Neural crest cell (in vitro differentiated cells): ENCODE data around the gene LARGE1. TPM values are rescaled to one million over a fixed set of nuclear protein-coding genes. Genes with fewer than 3 reads are reported as not detected.

Experiments used
- DNase-seq: peaks from one replicate; pipeline ENCODE4 v3.0.0; 2021; ENCODE audit warnings: low read depth, mixed read lengths, low spot score
- H3K27ac Mint-ChIP-seq: one replicate; pipeline ENCODE4 v1.8.0; 2021; ENCODE audit warnings: mild to moderate bottlenecking, mixed read lengths; ENCODE audit not compliant: unreplicated experiment
- H3K27me3 Mint-ChIP-seq: 2 replicates; pipeline ENCODE4 v1.8.0; 2021; ENCODE audit warnings: low read depth, mild to moderate bottlenecking, mixed read lengths
- H3K36me3 Mint-ChIP-seq: 2 replicates; pipeline ENCODE4 v1.8.0; 2021; ENCODE audit warnings: low read depth, mild to moderate bottlenecking, mixed read lengths
- H3K4me1 Mint-ChIP-seq: 2 replicates; pipeline ENCODE4 v1.8.0; 2021; ENCODE audit warnings: mixed read lengths
- H3K4me3 Mint-ChIP-seq: one replicate; pipeline ENCODE4 v1.8.0; 2021; ENCODE audit warnings: mild to moderate bottlenecking, mixed read lengths
- H3K9me3 Mint-ChIP-seq: 2 replicates; pipeline ENCODE4 v1.8.0; 2021; ENCODE audit warnings: mixed read lengths
- total RNA-seq: library from RNA; stranded (reverse); gene quantifications from 2 replicates; pipeline ENCODE4 v1.2.1, GENCODE V29; 2021
- TF ChIP-seq, protein P1 (sequence below): fragments of 200-600 bp; sonication (generic); conservative IDR thresholded peaks from 2 replicates; pipeline ENCODE4 v1.5.0; 2021; ENCODE audit warnings: antibody characterized with exemption, mild to moderate bottlenecking

Gene LARGE1
- total RNA-seq, 1 donor from 2014 or later = 33.0 TPM

DNA sequence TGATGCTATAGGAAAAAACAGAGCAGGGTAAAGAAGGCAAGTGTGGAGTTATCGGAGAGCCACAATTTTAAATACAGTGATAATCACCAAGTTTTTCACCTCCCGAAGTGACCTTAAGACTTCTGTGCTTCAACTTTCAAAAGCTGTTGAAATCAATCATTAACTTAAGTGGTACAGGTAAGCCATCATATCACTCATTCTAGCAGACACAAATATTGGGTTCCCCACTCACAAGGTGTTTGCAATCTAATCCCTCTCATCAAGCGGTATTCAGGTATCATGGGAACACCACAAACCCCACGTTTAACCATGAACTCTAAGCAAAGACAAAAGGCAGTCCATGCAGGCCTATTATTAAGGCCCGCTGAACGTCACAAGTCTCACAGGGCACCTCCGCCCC, 26.8 kb downstream of the LARGE1 start:
- H3K4me1 Mint-ChIP-seq = peaks cover 18% of the 10 kb centered on the region

DNA sequence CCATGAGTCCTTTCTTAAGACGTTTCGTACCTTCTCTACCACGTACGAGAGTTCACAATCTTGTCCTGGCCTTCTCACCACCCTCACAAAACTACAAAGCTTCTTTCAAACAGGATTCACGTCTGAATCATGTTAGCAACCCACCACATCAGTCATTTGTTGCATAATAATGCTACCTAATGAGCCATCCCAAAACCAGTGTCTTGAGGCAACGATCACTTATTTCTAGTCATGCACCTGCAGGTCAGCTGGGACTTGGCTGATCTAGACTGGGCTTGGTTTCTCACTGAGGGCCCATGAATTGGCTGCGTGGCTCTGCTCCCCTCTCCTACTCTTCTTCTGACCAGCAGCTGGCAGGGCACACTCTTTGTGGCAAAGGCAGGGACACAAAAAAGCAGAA, 28.3 kb downstream of the LARGE1 start:
- peaks cover 11% of the 10 kb centered on the region for H3K4me1 Mint-ChIP-seq
- no peak overlapping the region for H3K4me3 Mint-ChIP-seq
- H3K9me3 Mint-ChIP-seq = peaks cover 3% of the 10 kb centered on the region

More for the DNA sequence above, 26.8 kb downstream of the LARGE1 start:
- Mint-ChIP-seq H3K9me3 (peaks cover 3% of the 10 kb centered on the region), H3K27ac (no peak overlapping the region), H3K36me3 (no peaks in the 10 kb centered on the region), H3K27me3 (no peaks in the 10 kb centered on the region), H3K4me3 (no peak overlapping the region)
- DNase-seq = no peak
- TF ChIP-seq, protein P1, sequence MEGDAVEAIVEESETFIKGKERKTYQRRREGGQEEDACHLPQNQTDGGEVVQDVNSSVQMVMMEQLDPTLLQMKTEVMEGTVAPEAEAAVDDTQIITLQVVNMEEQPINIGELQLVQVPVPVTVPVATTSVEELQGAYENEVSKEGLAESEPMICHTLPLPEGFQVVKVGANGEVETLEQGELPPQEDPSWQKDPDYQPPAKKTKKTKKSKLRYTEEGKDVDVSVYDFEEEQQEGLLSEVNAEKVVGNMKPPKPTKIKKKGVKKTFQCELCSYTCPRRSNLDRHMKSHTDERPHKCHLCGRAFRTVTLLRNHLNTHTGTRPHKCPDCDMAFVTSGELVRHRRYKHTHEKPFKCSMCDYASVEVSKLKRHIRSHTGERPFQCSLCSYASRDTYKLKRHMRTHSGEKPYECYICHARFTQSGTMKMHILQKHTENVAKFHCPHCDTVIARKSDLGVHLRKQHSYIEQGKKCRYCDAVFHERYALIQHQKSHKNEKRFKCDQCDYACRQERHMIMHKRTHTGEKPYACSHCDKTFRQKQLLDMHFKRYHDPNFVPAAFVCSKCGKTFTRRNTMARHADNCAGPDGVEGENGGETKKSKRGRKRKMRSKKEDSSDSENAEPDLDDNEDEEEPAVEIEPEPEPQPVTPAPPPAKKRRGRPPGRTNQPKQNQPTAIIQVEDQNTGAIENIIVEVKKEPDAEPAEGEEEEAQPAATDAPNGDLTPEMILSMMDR = no peak

DNA sequence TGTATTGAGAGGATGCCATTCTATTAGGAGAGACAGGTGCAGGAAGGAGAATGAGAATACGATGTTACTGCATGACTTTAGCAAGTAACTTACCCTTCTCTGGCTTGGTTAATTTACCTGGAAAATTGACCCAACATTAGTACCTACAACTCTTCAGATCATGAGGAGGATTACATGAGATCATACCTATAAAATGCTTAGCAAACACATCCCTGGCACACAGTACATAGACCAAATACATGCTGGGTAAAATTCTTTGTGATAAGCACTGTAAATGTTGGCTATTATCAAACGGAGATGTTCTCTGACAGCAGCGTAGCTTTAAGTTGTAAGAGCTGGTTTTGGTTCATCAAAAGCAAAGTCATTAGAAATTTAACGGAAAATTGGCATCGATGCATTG, 28.8 kb downstream of the LARGE1 start:
- Mint-ChIP-seq H3K4me1 (peaks cover 5% of the 10 kb centered on the region), H3K27ac (no peak overlapping the region), H3K4me3 (no peak overlapping the region), H3K36me3 (no peaks in the 10 kb centered on the region), H3K27me3 (no peaks in the 10 kb centered on the region), H3K9me3 (peaks cover 3% of the 10 kb centered on the region)
- no peak for DNase-seq
- TF ChIP-seq, protein P1 = no peak

More for the DNA sequence above, 28.3 kb downstream of the LARGE1 start:
- Mint-ChIP-seq H3K36me3 (no peaks in the 10 kb centered on the region), H3K27ac (no peak overlapping the region), H3K27me3 (no peaks in the 10 kb centered on the region)
- DNase-seq = no peak
- TF ChIP-seq, protein P1 = no peak

DNA sequence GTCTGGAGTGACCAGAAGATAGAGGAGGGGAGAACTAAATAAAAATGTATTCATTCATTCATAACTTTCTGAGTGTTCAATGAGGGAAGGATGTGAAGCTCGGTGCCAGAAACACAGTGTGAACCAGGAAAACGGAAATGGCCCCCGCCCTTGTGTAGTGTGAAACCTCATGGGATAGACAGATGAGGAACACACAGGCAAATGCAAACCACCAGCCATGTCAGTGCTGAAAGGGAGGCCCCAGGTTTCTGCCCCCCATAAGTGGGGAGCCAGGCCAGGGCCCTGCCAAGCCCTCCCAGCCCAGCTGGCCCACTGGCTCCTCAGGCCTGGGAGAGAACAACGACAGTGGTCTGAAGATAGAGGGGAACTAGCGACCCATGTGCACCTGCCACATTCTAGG, 30.5 kb downstream of the LARGE1 start:
- no peaks in the 10 kb centered on the region for H3K36me3 Mint-ChIP-seq
- TF ChIP-seq, protein P1 = no peak
- DNase-seq = no peak
- peaks cover 4% of the 10 kb centered on the region for H3K4me1 Mint-ChIP-seq
- H3K27ac Mint-ChIP-seq = peak overlapping the region; percentile 31
- no peaks in the 10 kb centered on the region for H3K27me3 Mint-ChIP-seq
- H3K4me3 Mint-ChIP-seq = no peak overlapping the region
- H3K9me3 Mint-ChIP-seq = no peaks in the 10 kb centered on the region

DNA sequence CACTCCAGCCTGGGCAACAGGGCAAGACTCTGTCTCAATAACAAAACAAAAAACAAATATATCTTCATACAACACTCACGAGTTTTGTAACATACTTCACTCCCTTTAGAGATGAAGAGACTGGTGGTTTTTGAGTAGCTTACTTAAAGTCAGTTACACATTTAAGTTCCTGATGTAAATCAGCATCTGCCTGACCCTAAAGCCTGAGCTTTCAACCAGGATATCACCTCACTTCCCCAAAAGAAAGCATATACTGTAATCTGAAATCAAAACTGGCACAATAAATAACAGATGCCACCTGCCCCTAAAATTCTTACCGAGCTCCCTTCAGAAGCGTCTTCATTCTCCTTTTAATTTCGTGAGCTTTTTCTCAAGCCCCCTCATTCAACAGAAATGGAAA, 31.5 kb downstream of the LARGE1 start:
- Mint-ChIP-seq H3K9me3 (no peaks in the 10 kb centered on the region), H3K36me3 (no peaks in the 10 kb centered on the region), H3K4me3 (no peak overlapping the region), H3K27ac (no peak overlapping the region), H3K27me3 (no peaks in the 10 kb centered on the region), H3K4me1 (peaks cover 9% of the 10 kb centered on the region)
- DNase-seq = no peak
- TF ChIP-seq, protein P1 = no peak

DNA sequence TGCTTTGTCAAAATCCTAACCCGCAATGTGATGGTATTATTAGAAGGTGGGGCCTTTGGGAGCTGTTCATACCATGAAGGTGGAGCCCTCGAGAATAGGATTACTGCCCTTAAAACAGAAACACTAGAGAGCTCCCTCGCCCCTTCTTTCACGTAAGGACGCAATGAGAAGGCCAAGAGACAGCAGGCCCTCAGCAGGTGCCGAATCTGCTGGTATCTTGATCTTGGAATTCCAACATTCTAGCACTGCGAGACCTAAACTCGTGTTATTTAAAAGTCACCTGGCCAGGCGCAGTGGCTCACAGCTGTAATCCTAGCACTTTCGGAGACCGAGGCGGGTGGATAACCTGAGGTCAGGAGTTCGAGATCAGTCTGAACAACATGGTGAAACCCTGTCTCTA, 33.1 kb downstream of the LARGE1 start:
- Mint-ChIP-seq H3K36me3 (no peaks in the 10 kb centered on the region), H3K27ac (no peak overlapping the region), H3K4me3 (no peak overlapping the region), H3K4me1 (peaks cover 15% of the 10 kb centered on the region), H3K27me3 (no peaks in the 10 kb centered on the region), H3K9me3 (no peaks in the 10 kb centered on the region)
- no peak for DNase-seq
- TF ChIP-seq, protein P1 = no peak
